ENCODE measurements around the gene PAM.
"Not testable (repeated sequence)": the region's sequence is repeated elsewhere in the genome, so short reads cannot be mapped to it uniquely, and the experiment has no call there.

PAM gene

GRCh38 chr5:102753889-102754766, 977 bp upstream of the PAM start:
- FAIRE-seq, result no peak

GRCh38 chr5:102755686-102756371, 724 bp downstream of the PAM start:
- FAIRE-seq, result no peak

GRCh38 chr5:102758576-102758975, 3.5 kb downstream of the PAM start:
- FAIRE-seq, result no peak

GRCh38 chr5:102759289-102759688, 4.2 kb downstream of the PAM start:
- no peak for FAIRE-seq

GRCh38 chr5:102759700-102760099, 4.6 kb downstream of the PAM start:
- no peak for FAIRE-seq

GRCh38 chr5:102760815-102761214, 5.7 kb downstream of the PAM start:
- FAIRE-seq, result no peak

GRCh38 chr5:102762095-102762534, 7.0 kb downstream of the PAM start:
- no peak for FAIRE-seq

- FAIRE-seq, result no peak
These were observed 7.6 kb downstream of the PAM start for GRCh38 chr5:102762562-102763227.

GRCh38 chr5:102763734-102764133, 8.6 kb downstream of the PAM start:
- no peak for FAIRE-seq

GRCh38 chr5:102764381-102765004, 9.4 kb downstream of the PAM start:
- FAIRE-seq, result no peak

GRCh38 chr5:102765350-102765749, 10.2 kb downstream of the PAM start:
- no peak for FAIRE-seq

GRCh38 chr5:102766295-102767090, 11.4 kb downstream of the PAM start:
- FAIRE-seq, result no peak

- FAIRE-seq, result no peak
These were observed 12.8 kb downstream of the PAM start for GRCh38 chr5:102767862-102768261.

- FAIRE-seq, result no peak
These were observed 15.7 kb downstream of the PAM start for GRCh38 chr5:102770803-102771202.

- no peak for FAIRE-seq
These were observed 16.3 kb downstream of the PAM start for GRCh38 chr5:102771435-102771834.

GRCh38 chr5:102772273-102772672, 17.2 kb downstream of the PAM start:
- no peak for FAIRE-seq

- no peak for FAIRE-seq
These were observed 18.0 kb downstream of the PAM start for GRCh38 chr5:102773133-102773532.

- not testable (repeated sequence) for FAIRE-seq
These were observed 20.7 kb downstream of the PAM start for GRCh38 chr5:102775756-102776155.

GRCh38 chr5:102777099-102777498, 22.0 kb downstream of the PAM start:
- no peak for FAIRE-seq

GRCh38 chr5:102778478-102778877, 23.4 kb downstream of the PAM start:
- FAIRE-seq, result no peak

- no peak for FAIRE-seq
These were observed 26.3 kb downstream of the PAM start for GRCh38 chr5:102781359-102781758.

GRCh38 chr5:102781786-102782185, 26.7 kb downstream of the PAM start:
- FAIRE-seq, result no peak

Measured in TTC549 (cell line).